ENCODE data around the gene ZNF497. TPM values are rescaled to one million over a fixed set of nuclear protein-coding genes. Genes with fewer than 3 reads are reported as not detected.

Gene ZNF497
- total and polyA plus RNA-seq, 9 of the 15 experiments (the other 6 are each of a cell fraction or from before 2014, with no cell fraction given) = 0.06 to 0.98 (median 0.44) TPM; not detected in 1

DNA sequence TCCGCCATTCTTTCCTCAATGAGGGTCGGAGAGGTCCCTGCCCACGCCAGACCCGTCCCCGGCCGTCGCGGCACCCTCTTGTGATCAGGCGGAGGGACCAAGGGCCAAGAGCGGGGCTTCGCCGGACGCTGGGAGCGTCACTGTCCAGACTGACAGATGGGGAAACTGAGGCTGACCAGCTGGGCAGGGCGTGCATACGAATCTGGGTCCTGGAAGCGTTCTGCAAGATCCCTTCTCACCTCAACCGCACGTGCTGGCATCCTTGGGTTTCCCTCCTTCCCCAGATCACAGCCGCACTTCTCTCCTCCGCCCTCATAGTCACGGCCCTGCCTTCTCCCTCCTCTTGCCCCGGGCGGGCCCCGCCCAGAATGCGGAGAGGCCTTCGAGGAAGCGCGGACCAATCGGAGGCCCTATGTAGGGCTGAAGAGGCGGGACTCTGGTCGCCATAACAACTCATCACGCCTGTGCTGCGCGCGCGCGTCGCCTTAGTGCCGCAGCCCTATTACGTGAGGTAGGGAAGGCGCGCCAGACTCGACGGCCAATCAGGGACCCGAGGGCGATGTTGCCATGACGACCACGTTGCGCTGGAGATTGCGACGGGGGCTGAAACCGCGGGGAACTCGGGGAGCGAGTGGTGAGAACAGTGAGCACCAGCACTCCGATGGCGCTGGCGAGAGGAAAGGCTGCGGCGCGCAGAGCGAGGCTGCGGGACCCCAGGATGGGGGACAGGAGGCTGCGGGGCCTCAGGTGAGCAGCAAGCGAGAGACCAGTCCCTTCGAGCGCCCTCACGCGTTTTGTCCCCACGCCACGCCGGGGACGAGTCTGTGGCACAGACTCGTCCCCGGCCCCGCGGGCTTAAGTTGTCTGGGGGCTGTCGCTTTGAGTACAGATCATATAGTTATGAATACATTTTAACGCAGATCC is 38.6 kb upstream of the ZNF497 start (continued):
- TF ChIP-seq NFXL1 (CRISPR knock-in tag; IDR thresholded peaks at IDR 0.05) = no peak
- no peak for TF ChIP-seq UBTF (IDR thresholded peaks at IDR 0.05; ENCODE audit: borderline replicate concordance in 1 of 2, low read depth in 2 of 2, low read length in 2 of 2)
- TF ChIP-seq MCM5 (IDR thresholded peaks at IDR 0.05; ENCODE audit: low read depth) = no peak
- TF ChIP-seq, protein P1, sequence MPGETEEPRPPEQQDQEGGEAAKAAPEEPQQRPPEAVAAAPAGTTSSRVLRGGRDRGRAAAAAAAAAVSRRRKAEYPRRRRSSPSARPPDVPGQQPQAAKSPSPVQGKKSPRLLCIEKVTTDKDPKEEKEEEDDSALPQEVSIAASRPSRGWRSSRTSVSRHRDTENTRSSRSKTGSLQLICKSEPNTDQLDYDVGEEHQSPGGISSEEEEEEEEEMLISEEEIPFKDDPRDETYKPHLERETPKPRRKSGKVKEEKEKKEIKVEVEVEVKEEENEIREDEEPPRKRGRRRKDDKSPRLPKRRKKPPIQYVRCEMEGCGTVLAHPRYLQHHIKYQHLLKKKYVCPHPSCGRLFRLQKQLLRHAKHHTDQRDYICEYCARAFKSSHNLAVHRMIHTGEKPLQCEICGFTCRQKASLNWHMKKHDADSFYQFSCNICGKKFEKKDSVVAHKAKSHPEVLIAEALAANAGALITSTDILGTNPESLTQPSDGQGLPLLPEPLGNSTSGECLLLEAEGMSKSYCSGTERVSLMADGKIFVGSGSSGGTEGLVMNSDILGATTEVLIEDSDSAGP (CRISPR knock-in tag; IDR thresholded peaks at IDR 0.05) = no peak
- no peak for TF ChIP-seq ZBTB7A (IDR thresholded peaks at IDR 0.05; ENCODE audit: borderline replicate concordance, control insufficient read depth, low read depth, low read length)
- TF ChIP-seq, protein P2, sequence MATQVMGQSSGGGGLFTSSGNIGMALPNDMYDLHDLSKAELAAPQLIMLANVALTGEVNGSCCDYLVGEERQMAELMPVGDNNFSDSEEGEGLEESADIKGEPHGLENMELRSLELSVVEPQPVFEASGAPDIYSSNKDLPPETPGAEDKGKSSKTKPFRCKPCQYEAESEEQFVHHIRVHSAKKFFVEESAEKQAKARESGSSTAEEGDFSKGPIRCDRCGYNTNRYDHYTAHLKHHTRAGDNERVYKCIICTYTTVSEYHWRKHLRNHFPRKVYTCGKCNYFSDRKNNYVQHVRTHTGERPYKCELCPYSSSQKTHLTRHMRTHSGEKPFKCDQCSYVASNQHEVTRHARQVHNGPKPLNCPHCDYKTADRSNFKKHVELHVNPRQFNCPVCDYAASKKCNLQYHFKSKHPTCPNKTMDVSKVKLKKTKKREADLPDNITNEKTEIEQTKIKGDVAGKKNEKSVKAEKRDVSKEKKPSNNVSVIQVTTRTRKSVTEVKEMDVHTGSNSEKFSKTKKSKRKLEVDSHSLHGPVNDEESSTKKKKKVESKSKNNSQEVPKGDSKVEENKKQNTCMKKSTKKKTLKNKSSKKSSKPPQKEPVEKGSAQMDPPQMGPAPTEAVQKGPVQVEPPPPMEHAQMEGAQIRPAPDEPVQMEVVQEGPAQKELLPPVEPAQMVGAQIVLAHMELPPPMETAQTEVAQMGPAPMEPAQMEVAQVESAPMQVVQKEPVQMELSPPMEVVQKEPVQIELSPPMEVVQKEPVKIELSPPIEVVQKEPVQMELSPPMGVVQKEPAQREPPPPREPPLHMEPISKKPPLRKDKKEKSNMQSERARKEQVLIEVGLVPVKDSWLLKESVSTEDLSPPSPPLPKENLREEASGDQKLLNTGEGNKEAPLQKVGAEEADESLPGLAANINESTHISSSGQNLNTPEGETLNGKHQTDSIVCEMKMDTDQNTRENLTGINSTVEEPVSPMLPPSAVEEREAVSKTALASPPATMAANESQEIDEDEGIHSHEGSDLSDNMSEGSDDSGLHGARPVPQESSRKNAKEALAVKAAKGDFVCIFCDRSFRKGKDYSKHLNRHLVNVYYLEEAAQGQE (IDR thresholded peaks at IDR 0.05; ENCODE audit: borderline replicate concordance) = no peak
- TF ChIP-seq, protein P2 (CRISPR knock-in tag; IDR thresholded peaks at IDR 0.05; ENCODE audit: low read depth) = peak; percentile 58; the same call in 1 of the 2 replicates
- TF ChIP-seq XRCC5 (IDR thresholded peaks at IDR 0.05; ENCODE audit: low read depth, low read length) = no peak; the same call in 1 of the 2 replicates
- peak in 1 of 2 experiments; percentile 52; a peak in 1 of 3 replicates for TF ChIP-seq CBX3 (IDR thresholded peaks at IDR 0.05; ENCODE audit: borderline replicate concordance in 1 of 2, low read length in 2 of 2)
- peak; percentile 75 for TF ChIP-seq HCFC1 (IDR thresholded peaks at IDR 0.05; ENCODE audit: low read depth, low read length)
- no peak for TF ChIP-seq HMGXB4 (CRISPR knock-in tag; IDR thresholded peaks at IDR 0.05)
- peak; percentile 38; the same call in 1 of the 2 replicates for TF ChIP-seq ZKSCAN1 (IDR thresholded peaks at IDR 0.05; ENCODE audit: low read depth, low read length)

Data from K562 (cell line).